BLaER1 treated with 17β-estradiol and CSF1 and Interleukin-3, amounts not matched to agents 10 nM and 100 nM (cell line): ENCODE measurements around the gene GCN1.

ENCODE experiments used
- H3K27ac ChIP-seq, 11 experiments: shearing (Covaris generic); formaldehyde crosslinking; 2 replicates each; pipeline ENCODE4 v1.8.1; 2022
- H3K27me3 ChIP-seq, 11 experiments: shearing (Covaris generic); formaldehyde crosslinking; 2 replicates each; pipeline ENCODE4 v1.8.1; 2022
- H3K36me3 ChIP-seq, 11 experiments: shearing (Covaris generic); formaldehyde crosslinking; 2 replicates each; pipeline ENCODE4 v1.8.1; 2022
- H3K4me1 ChIP-seq, 10 experiments: shearing (Covaris generic); formaldehyde crosslinking; 2 replicates each; pipeline ENCODE4 v1.8.1; 2022
- H3K4me2 ChIP-seq, 11 experiments: shearing (Covaris generic); formaldehyde crosslinking; 2 replicates each; pipeline ENCODE4 v1.8.1; 2022
- H3K4me3 ChIP-seq, 10 experiments: shearing (Covaris generic); formaldehyde crosslinking; 2 replicates each; pipeline ENCODE4 v1.8.1; 2022
- H3K9ac ChIP-seq, 11 experiments: shearing (Covaris generic); formaldehyde crosslinking; 2 replicates each; pipeline ENCODE4 v1.8.1; 2022
- H3K9me3 ChIP-seq, 11 experiments: shearing (Covaris generic); formaldehyde crosslinking; replicated peaks in 1 of 11; 2 replicates each; pipeline ENCODE4 v1.8.1; 2022
- H4K20me1 ChIP-seq, 11 experiments: shearing (Covaris generic); formaldehyde crosslinking; 2 replicates each; pipeline ENCODE4 v1.8.1; 2022
- Cebpa-rat ChIP-seq, 11 experiments: shearing (Covaris generic); IDR thresholded peaks; 2 replicates each; pipeline ENCODE4 v1.8.1; 2022

GCN1 gene

DNA sequence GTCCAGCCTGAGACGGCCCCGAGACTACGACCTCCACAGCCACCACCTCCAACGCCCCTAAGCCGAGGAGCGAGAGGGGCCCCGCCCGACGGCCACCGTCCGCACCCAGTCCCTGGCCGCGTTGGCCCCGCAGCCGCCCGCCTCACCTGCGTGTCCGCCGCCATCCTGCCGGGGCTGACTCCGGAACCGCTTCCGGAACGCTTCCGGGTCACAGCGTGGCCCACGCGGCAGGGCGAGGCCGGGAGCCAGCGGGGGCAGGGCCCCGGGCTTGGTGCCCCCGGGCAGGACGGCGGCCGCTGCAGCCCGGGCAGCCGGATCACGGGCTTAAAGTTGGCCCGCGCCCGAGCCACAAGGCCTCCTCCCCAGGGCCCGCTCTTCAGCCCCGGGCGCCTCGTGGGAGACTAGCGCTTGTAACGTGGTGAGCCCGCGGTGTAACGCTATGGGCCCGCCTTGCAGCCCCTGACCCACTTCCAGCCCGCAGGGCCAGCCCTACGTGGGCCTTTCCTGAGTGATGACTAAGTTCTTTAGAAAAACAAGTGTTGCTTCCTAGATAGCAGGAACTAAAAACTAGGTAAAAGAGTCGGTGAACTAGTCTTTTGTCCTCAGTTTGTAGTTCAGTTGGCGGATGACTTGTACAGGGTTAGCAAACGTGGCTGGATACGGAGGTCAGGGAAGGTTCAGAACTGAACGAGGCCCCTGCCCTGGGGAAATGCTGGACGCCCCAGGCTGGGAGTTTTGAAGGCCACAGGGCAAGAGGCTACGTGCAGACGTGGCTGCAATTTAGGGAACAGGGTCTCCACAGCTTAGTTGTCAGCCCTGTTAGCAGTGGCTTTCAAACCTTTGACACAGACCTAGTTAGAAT, at the start of gene GCN1:
TSS of gene GCN1 (minus strand) at position 182 of the 862 bp plus-strand sequence. CDS start at position 164, 18 bp downstream.
- H3K4me3 ChIP-seq = peak within 1 kb of the TSS; percentile 77 to 96 (median 86)
- peaks cover 50 to 76% (median 67%) of the 10 kb centered on the region in 11 experiments for H3K36me3 ChIP-seq
- H3K9ac ChIP-seq = peak within 1 kb of the TSS; percentile 85 to 98 (median 94)
- H3K9me3 ChIP-seq = no peaks in the 10 kb centered on the region
- H3K4me1 ChIP-seq = peaks cover 57 to 78% (median 67%) of the 10 kb centered on the region in 10 experiments
- peak within 1 kb of the TSS; percentile 82 to 98 (median 92) for H3K27ac ChIP-seq
- TF ChIP-seq Cebpa-rat (IDR thresholded peaks at IDR 0.05) = no peak
- no peaks in the 10 kb centered on the region for H3K27me3 ChIP-seq
- peak within 1 kb of the TSS; percentile 82 to 99 (median 95) for H3K4me2 ChIP-seq
- peaks cover 34 to 84% (median 64%) of the 10 kb centered on the region in 11 experiments for H4K20me1 ChIP-seq

DNA sequence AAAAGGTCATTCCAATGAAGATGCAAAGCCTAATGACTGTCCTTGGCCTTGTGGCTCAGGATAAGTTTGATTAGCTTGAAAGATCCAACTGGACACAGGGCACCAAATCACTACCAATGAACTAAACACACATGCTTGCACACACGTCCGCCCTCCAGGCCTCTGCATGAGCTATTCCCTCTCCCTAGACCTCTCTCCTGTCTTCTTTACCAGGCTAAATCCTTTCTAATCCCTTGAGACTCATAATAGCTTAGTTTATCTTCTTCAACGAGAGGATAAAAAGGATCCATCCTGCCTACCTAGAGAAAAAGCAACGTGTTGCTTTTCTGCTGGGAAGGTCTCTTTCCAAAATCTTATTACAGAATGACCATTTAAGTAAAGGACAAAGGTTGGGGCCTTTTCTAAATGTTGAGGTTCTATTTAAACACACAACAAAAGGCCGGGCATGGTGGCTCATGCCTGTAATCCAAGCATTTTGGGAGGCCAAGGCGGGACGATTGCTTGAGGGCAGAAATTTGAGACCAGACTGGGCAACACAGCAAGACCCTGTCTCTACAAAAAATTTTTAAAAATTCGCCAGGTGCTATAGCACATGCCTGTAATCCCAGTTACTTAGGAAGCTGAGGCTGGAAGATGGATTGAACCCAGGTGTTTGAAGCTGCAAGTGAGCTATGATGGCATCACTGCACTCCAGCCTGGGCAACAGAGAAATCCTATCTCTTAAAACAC, 48.6 kb upstream of the GCN1 start:
- H4K20me1 ChIP-seq = peaks cover 36 to 100% (median 80%) of the 10 kb centered on the region in 11 experiments; a peak in 21 of 22 replicates
- no peak overlapping the region for H3K9ac ChIP-seq
- peaks cover 0 to 54% (median 0%) of the 10 kb centered on the region in 11 experiments; a peak in 9 of 22 replicates for H3K36me3 ChIP-seq
- no peak overlapping the region for H3K4me3 ChIP-seq
- TF ChIP-seq Cebpa-rat (IDR thresholded peaks at IDR 0.05) = no peak
- H3K27ac ChIP-seq = no peak overlapping the region
- H3K4me2 ChIP-seq = peak overlapping the region in 5 of 11 experiments; percentile 24 to 97 (median 96); a peak in 9 of 22 replicates
- no peaks in the 10 kb centered on the region for H3K9me3 ChIP-seq
- H3K27me3 ChIP-seq = peaks cover 0 to 13% (median 0%) of the 10 kb centered on the region in 11 experiments; a peak in 6 of 22 replicates
- H3K4me1 ChIP-seq = peaks cover 37 to 88% (median 51%) of the 10 kb centered on the region in 10 experiments

DNA sequence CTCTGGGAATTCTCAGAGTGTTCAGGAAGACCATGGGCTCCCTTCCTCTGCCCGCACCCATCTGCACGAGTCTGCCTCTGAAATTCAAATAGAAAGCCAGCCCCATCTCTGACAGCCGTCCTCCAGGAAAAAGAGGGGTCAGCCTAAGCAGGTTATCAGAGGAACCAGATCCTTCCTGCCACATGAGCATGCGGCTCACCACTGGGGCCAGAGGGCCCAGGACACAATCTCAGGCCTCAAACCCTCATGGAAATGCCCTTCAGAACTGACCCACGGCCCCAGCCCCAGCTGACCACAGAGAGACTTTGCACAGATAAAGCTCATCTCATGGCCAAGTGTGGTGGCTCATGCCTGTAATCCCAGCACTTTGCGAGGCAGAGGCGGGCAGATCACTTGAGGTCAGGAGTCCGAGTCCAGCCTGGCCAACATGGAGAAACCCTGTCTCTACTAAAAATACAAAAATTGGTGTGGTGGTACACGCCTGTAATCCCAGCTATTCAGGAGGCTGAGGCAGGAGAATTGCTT, 47.8 kb upstream of the GCN1 start:
- Histone ChIP-seq H3K4me3 (no peak overlapping the region), H3K27ac (no peak overlapping the region), H3K36me3 (peaks cover 0 to 50% (median 0%) of the 10 kb centered on the region in 11 experiments; a peak in 9 of 22 replicates), H4K20me1 (peaks cover 30 to 92% (median 72%) of the 10 kb centered on the region in 11 experiments; a peak in 21 of 22 replicates), H3K9ac (peak overlapping the region in 1 of 11 experiments; percentile 1; a peak in 1 of 22 replicates), H3K9me3 (no peaks in the 10 kb centered on the region), H3K27me3 (peaks cover 0 to 5% (median 0%) of the 10 kb centered on the region in 11 experiments; a peak in 2 of 22 replicates), H3K4me1 (peaks cover 42 to 88% (median 55%) of the 10 kb centered on the region in 10 experiments), H3K4me2 (peak overlapping the region in 8 of 11 experiments; percentile 2 to 97 (median 55); a peak in 12 of 22 replicates)
- no peak for TF ChIP-seq Cebpa-rat (IDR thresholded peaks at IDR 0.05)

DNA sequence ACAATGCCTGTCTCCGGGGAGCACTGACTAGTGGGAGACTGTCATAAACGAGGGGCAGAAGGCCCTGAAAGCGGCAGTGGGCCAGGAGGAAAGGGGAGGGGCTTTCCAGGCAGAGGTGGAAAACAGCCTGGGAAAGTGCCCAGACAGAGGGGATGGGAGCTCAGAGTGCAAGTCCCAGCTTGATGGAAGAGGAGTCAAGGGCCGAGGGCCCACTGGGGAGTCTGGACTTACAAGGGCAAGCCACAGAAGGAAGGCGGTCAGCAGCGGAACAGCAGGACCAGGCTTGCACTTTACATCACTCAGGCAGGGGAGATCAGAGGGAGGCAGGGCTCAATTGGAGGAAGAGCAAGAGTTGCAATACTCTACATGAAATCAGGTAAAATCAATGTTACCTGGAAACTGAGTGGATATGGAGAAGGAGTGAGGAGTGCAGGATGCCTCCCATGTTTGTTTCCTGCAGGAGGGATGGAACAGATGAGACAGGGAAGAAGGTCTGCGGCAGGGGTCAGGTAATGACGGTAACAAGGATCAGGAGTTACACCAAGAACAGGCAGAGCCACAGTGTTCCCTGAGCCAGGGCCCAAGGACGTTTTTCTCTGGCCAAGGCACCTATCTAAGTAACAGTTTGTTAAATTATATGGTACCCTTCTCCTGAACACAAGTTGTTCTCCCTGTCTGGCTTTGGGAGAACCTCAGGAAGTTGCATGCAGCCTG, 47.2 kb upstream of the GCN1 start:
- peak overlapping the region in 10 of 11 experiments; percentile 2 to 97 (median 38); a peak in 13 of 22 replicates for H3K4me2 ChIP-seq
- H3K4me1 ChIP-seq = peaks cover 48 to 88% (median 61%) of the 10 kb centered on the region in 10 experiments

DNA sequence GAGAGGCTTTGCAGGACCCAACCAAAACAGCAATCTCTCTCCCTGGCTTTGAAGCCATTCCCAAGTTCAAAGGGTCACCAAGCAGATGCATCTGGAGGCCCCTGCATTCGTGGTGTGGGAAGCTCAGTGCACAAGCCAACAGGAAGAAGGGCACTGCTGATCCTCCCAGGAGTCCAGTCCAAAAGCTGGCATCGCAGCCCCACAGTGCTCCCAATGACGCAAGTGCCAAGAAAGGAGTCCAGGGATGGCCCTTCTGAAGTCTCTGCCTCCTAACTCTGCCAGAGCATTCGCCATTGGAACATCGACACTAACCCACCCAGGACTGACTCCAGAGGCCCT, 45.9 kb upstream of the GCN1 start:
- TF ChIP-seq Cebpa-rat (IDR thresholded peaks at IDR 0.05) = no peak
- H4K20me1 ChIP-seq = peaks cover 22 to 83% (median 55%) of the 10 kb centered on the region in 11 experiments; a peak in 19 of 22 replicates

More for the DNA sequence above, 47.2 kb upstream of the GCN1 start:
- Histone ChIP-seq H3K9ac (peak overlapping the region in 1 of 11 experiments; percentile 1; a peak in 1 of 22 replicates), H3K27ac (no peak overlapping the region), H3K9me3 (no peaks in the 10 kb centered on the region), H3K27me3 (no peaks in the 10 kb centered on the region; a peak in 1 of 22 replicates), H4K20me1 (peaks cover 24 to 86% (median 66%) of the 10 kb centered on the region in 11 experiments; a peak in 21 of 22 replicates), H3K4me3 (no peak overlapping the region), H3K36me3 (peaks cover 0 to 44% (median 0%) of the 10 kb centered on the region in 11 experiments; a peak in 8 of 22 replicates)
- no peak for TF ChIP-seq Cebpa-rat (IDR thresholded peaks at IDR 0.05)

GRCh38 chr12:120239776-120240494, 45.4 kb upstream of the GCN1 start:
- TF ChIP-seq Cebpa-rat (IDR thresholded peaks at IDR 0.05) = no peak
- Histone ChIP-seq H3K27me3 (no peaks in the 10 kb centered on the region), H3K4me3 (no peak overlapping the region), H3K9ac (no peak overlapping the region), H3K27ac (no peak overlapping the region), H3K4me1 (peaks cover 66 to 94% (median 79%) of the 10 kb centered on the region in 10 experiments), H3K4me2 (peak overlapping the region in 10 of 11 experiments; percentile 20 to 97 (median 47); a peak in 17 of 22 replicates), H3K9me3 (no peaks in the 10 kb centered on the region), H3K36me3 (peaks cover 0 to 43% (median 0%) of the 10 kb centered on the region in 11 experiments; a peak in 8 of 22 replicates), H4K20me1 (peaks cover 24 to 85% (median 49%) of the 10 kb centered on the region in 11 experiments; a peak in 19 of 22 replicates)

More for the DNA sequence above, 45.9 kb upstream of the GCN1 start:
- Histone ChIP-seq H3K4me2 (peak overlapping the region; percentile 20 to 97 (median 47); a peak in 21 of 22 replicates), H3K9me3 (no peaks in the 10 kb centered on the region), H3K4me3 (no peak overlapping the region), H3K36me3 (peaks cover 0 to 44% (median 0%) of the 10 kb centered on the region in 11 experiments; a peak in 8 of 22 replicates), H3K27ac (no peak overlapping the region), H3K4me1 (peaks cover 60 to 93% (median 73%) of the 10 kb centered on the region in 10 experiments), H3K27me3 (no peaks in the 10 kb centered on the region), H3K9ac (0 out of 22 replicates have a peak overlapping the region, but pooled peaks of 1 of the 11 experiments have one; percentile 19)

GRCh38 chr12:120238839-120239445, 44.4 kb upstream of the GCN1 start:
- H3K27me3 ChIP-seq = no peaks in the 10 kb centered on the region
- H3K4me1 ChIP-seq = peaks cover 76 to 100% (median 89%) of the 10 kb centered on the region in 10 experiments
- H3K4me2 ChIP-seq = peak overlapping the region; percentile 78 to 97 (median 90)
- peak overlapping the region in 2 of 10 experiments; percentile 46 to 56; a peak in 4 of 20 replicates for H3K4me3 ChIP-seq
- peak overlapping the region in 10 of 11 experiments; percentile 71 to 87 (median 80); a peak in 19 of 22 replicates for H3K27ac ChIP-seq
- peak overlapping the region in 7 of 11 experiments; percentile 29 to 70 (median 58); a peak in 10 of 22 replicates for H3K9ac ChIP-seq
- peaks cover 22 to 90% (median 43%) of the 10 kb centered on the region in 11 experiments; a peak in 19 of 22 replicates for H4K20me1 ChIP-seq
- no peaks in the 10 kb centered on the region for H3K9me3 ChIP-seq
- TF ChIP-seq Cebpa-rat (IDR thresholded peaks at IDR 0.05) = no peak
- H3K36me3 ChIP-seq = peaks cover 0 to 37% (median 0%) of the 10 kb centered on the region in 11 experiments; a peak in 8 of 22 replicates
